ENCODE data around the gene S100B. TPM values are rescaled to one million over a fixed set of nuclear protein-coding genes. Genes with fewer than 3 reads are reported as not detected.

Gene S100B
- total RNA-seq, 4 donors from 2014 or later, result 10.6 to 37.2 (median 23.2) TPM

- Histone ChIP-seq H3K36me3 (peaks cover 0 to 42% (median 17%) of the 10 kb centered on the region in 4 donors), H3K4me3 (no peak overlapping the region), H3K9me3 (no peaks in the 10 kb centered on the region), H3K27me3 (no peaks in the 10 kb centered on the region), H3K27ac (no peak overlapping the region), H3K4me1 (no peaks in the 10 kb centered on the region)
- intact Hi-C loops (cut with DNase I; ENCODE audit: low total_unique reads), result no loop called here
- TF ChIP-seq POLR2AphosphoS5 (IDR thresholded peaks at IDR 0.05) (no peak), POLR2A (IDR thresholded peaks at IDR 0.05) (no peak), CTCF (IDR thresholded peaks at IDR 0.05) (no peak), EP300 (IDR thresholded peaks at IDR 0.05; ENCODE audit: low read depth) (no peak)
- WGBS, 2 donors (ENCODE audit: low coverage in 1 of 2), result 97 to 100% methylated on average over 8 to 16 of the region's 16 CpGs
- DNase-seq, result no peak
- in situ Hi-C loops (cut with MboI; ENCODE audit: low pct_ligation_motif_present in 1 of 4, low pct_unique_long_range_greater_than_20kb in 1 of 4, low sequenced_read_pairs in 3 of 4), result no loop called here
Observed at GRCh38 chr21:46555678-46556077, 49.2 kb downstream of the S100B start.

GRCh38 chr21:46555225-46555617 lies 49.7 kb downstream of the S100B start:
- in situ Hi-C loops (cut with MboI; ENCODE audit: low pct_ligation_motif_present in 1 of 4, low pct_unique_long_range_greater_than_20kb in 1 of 4, low sequenced_read_pairs in 3 of 4) (no loop called here), intact Hi-C loops (cut with DNase I; ENCODE audit: low total_unique reads) (no loop called here)
- Histone ChIP-seq H3K36me3 (peaks cover 0 to 39% (median 19%) of the 10 kb centered on the region in 4 donors), H3K27ac (no peak overlapping the region), H3K4me1 (no peaks in the 10 kb centered on the region), H3K9me3 (no peaks in the 10 kb centered on the region), H3K27me3 (no peaks in the 10 kb centered on the region), H3K4me3 (no peak overlapping the region)
- no peak for TF ChIP-seq EP300 (IDR thresholded peaks at IDR 0.05; ENCODE audit: low read depth)
- TF ChIP-seq POLR2AphosphoS5 (IDR thresholded peaks at IDR 0.05), result no peak
- no peak for TF ChIP-seq POLR2A (IDR thresholded peaks at IDR 0.05)
- no peak for TF ChIP-seq CTCF (IDR thresholded peaks at IDR 0.05)
- DNase-seq, result no peak
- WGBS, 2 donors (ENCODE audit: low coverage in 1 of 2), result 92% methylated on average over 9 of the region's 9 CpGs; no CpG with 5 or more reads in 1 of the 2 donors

GRCh38 chr21:46554431-46555224 lies 50.3 kb downstream of the S100B start:
- Histone ChIP-seq H3K4me1 (no peaks in the 10 kb centered on the region), H3K27me3 (no peaks in the 10 kb centered on the region), H3K9me3 (no peaks in the 10 kb centered on the region), H3K27ac (no peak overlapping the region), H3K4me3 (no peak overlapping the region), H3K36me3 (peaks cover 0 to 40% (median 20%) of the 10 kb centered on the region in 4 donors)
- WGBS, 2 donors (ENCODE audit: low coverage in 1 of 2), result 88% methylated on average over 29 of the region's 30 CpGs; no CpG with 5 or more reads in 1 of the 2 donors
- intact Hi-C loops (cut with DNase I; ENCODE audit: low total_unique reads), result no loop called here
- in situ Hi-C loops (cut with MboI; ENCODE audit: low pct_ligation_motif_present in 1 of 4, low pct_unique_long_range_greater_than_20kb in 1 of 4, low sequenced_read_pairs in 3 of 4), result no loop called here
- no peak for TF ChIP-seq POLR2A (IDR thresholded peaks at IDR 0.05)
- no peak for TF ChIP-seq EP300 (IDR thresholded peaks at IDR 0.05; ENCODE audit: low read depth)
- no peak for TF ChIP-seq CTCF (IDR thresholded peaks at IDR 0.05)
- TF ChIP-seq POLR2AphosphoS5 (IDR thresholded peaks at IDR 0.05), result no peak
- DNase-seq, result no peak

- 80 to 95% methylated on average over 1 to 13 of the region's 13 CpGs for WGBS, 2 donors (ENCODE audit: low coverage in 1 of 2)
- Histone ChIP-seq H3K9me3 (no peaks in the 10 kb centered on the region), H3K36me3 (peaks cover 0 to 40% (median 20%) of the 10 kb centered on the region in 4 donors), H3K27me3 (no peaks in the 10 kb centered on the region), H3K4me1 (no peaks in the 10 kb centered on the region), H3K27ac (no peak overlapping the region), H3K4me3 (no peak overlapping the region)
- DNase-seq, result no peak
- intact Hi-C loops (cut with DNase I; ENCODE audit: low total_unique reads), result no loop called here
- in situ Hi-C loops (cut with MboI; ENCODE audit: low pct_ligation_motif_present in 1 of 4, low pct_unique_long_range_greater_than_20kb in 1 of 4, low sequenced_read_pairs in 3 of 4), result no loop called here
- TF ChIP-seq CTCF (IDR thresholded peaks at IDR 0.05), result no peak
- no peak for TF ChIP-seq POLR2AphosphoS5 (IDR thresholded peaks at IDR 0.05)
- TF ChIP-seq POLR2A (IDR thresholded peaks at IDR 0.05), result no peak
- TF ChIP-seq EP300 (IDR thresholded peaks at IDR 0.05; ENCODE audit: low read depth), result no peak
Observed at GRCh38 chr21:46553993-46554392, 50.9 kb downstream of the S100B start.

Measured in transverse colon (tissue), 4 donors.